NCI-H226 (cell line): ENCODE results near the gene G3BP1.
A peak's percentile ranks its signal among the peaks of the same experiment; 100 is the strongest.
"Not testable (repeated sequence)": the region's sequence is repeated elsewhere in the genome, so short reads cannot be mapped to it uniquely, and the experiment has no call there.

ENCODE experiments used
- DNase-seq: peaks from one replicate; pipeline ENCODE4 v3.0.0-alpha.2; 2015

Gene G3BP1

DNA sequence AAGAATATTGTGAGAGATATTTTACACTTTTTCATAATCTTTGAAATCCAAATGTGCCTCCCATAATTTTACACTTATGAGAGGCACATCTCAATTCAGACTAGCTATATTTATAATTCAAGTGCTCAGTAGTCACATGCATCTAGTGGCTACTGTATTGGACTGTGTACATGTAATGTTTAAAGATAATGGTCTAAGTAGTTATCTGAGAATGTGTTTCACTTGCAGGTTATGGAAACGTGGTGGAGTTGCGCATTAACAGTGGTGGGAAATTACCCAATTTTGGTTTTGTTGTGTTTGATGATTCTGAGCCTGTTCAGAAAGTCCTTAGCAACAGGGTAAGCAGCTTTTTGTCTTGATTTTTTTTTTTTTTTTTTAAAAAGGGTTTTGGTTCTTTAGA is 28.8 kb downstream of the G3BP1 start:
- DNase-seq, result no peak

DNA sequence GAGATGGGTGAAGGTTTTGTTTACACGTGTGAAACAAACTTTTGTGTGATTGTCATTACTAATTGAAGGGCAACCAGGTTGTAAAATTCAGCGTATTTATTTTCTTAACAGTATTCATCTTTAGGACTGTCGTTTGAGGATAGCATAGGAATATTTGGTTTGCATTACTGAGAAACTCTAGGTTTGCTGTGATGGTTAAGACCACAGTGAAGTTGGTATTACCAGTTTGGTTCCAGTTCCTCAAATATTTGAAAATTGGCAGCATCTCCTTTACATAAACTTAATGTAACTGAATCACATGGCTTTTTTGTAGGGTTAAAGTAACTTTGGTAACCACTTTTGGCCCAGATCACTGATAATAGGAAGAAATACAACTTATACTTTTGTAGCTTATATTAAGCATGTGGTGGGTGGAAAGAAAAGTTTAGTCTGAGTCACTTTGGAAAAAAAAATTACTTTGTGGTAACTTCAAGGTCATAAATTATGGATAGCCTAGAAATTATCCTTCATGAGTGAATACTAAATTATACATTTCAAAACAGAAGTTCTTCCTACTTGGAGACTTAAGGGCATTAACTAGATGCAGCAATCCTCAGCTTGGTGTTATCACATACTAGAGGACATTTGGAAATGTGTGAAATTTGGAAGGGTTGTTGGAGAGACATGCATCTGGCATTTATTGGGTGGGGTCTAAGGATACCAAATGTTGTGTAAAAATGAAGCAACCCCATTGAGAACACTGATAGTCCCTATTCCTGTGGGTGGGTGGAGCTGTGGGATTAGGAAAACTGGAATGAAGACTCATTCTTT is 33.9 kb downstream of the G3BP1 start:
- no peak for DNase-seq

DNA sequence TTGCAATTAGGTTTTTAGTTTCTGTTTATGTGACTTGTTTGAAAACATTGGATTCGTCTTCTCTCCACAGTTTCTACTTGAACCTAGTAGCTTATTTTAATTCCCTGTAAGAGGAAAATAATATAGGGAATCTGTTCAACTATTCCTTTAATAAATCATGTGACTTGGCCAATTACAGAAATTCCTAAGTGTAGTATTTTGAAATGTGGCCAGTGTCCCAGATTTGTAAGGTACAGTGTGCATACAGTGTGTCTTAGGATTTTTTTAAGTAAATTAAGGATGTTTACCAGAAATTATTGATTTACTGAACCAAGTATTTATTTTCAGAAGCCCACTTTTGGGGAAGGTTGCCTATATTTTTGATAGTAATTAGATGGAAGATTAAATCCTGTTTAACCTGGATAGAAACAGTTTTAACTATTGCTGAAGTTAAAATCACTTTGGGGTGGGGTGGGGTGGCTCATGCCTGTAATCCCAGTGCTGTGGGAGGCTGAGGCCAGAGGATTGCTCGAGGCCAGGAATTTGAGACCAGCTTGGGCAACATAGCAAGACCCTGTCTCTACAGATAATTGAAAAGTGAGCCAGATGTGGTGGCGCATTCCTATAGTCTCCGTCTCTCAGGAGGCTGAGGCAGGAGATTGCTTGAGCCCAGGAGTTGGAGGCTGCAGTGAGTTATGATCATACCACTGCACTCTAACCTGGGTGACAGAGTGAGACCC is 36.9 kb downstream of the G3BP1 start:
- no peak for DNase-seq

DNA sequence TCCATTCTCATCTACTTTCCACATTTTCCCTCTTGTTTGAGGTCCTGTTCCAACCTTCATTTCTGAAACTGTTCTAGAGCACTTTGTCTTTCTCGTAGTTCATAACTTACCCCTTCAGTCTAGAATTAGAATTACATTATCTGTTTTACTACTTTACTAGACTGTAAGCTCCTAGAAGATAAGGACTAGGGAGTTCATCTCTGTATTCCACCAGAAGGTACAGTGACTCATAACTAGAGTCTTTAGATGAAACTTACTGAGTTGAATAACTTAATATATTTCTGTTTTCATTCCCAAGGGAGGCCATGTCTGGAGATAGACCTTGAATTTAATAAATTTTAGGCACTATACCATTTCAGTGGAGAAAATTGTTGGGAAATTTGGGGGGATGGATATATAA is 38.7 kb downstream of the G3BP1 start:
- peak; percentile 39 for DNase-seq

DNA sequence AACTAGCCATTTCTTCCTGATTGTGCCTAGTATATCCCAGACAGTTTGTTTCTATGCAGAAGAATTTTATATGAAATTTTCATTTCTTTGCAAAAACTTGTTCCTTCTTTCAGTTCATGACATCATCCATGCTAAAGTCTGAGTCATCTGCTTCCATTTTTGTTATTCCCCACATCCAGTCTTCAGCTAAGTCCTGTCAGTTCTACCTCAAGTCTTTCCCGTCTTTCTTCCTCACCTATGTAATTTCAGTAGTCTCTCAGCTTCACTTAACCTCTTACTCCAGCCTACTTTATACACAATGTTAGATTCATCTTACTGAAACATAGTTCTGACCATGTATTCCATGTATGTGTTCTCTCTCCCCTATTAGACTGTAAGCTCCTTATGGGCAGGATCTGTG is 39.1 kb downstream of the G3BP1 start:
- no peak for DNase-seq

DNA sequence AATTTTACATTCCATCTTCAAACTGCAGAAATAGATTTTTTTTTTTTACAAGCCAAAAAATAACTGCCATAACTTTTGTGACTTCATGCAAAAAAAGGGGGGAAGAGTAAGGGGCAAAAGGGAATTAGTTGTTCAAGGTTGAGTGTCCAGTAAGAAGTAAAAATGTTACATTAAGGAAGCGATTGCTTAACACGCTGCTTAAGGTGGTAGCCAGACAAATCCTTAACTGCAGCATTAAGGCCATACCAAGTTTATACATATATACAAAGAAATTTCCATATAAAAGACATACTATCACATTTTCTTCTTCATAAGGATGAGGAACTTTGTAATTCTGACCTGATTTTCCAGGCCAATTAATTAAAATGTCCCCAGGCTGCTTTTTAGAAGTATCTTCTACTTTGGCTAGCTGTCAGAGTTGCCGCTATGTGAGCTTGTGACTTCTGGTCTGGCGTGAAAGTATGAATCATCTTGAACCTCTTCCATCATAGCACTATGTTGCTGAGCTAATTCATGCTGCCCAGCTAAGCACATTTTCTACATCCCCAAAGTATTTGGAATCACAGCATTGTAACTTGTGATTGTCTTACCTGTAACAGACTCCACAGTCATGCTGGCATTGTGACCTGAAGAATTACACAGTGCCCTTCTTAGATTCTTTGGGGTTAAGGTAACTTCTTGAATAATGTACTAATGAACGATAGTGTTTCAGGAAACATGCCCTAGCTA is 40.0 kb downstream of the G3BP1 start:
- peak; percentile 28 for DNase-seq

DNA sequence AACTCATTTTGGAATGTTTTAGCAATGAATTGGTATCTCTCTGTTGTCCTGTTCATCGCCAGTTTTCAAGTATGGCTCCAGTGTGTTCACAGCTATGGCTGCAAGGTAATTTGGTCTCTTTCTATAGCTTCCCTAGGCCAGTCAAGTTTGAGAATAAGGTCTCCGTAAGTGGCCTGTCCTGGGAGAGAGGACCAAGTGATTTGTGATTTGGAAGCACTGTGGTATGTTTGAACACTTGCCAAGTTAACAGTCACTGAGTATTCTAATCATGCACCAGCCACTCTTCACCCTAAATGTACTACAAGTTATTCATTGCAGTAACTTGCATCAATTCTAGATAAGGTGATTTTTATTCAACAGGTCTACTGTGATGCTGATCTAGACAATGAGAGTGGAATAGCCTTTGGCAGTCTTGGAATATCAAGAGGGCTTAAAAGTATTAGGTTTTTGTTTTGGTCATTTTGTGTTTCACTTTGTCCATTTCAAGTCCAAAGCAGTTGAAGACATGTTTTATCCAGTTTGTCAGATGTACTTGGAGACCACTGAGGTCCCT is 41.1 kb downstream of the G3BP1 start:
- DNase-seq, result no peak

DNA sequence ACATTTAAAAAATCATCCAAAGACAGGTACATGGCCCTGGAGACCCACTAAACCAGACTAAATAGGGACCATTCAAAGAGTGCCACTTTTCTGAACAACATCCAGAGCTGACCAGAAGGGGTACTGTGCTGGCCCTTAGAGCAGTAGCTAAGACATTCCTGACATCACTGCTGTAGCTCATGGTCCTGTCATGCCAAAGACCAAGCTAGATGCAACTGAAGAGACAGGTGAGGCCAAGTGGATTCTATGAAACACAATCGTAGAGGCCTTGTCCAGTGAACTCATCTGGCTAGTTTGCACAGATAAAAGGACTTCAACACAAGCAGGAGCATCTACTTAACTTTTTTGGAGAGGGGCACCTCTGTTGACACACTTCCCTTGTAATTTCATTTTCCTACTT is 43.3 kb downstream of the G3BP1 start:
- no peak for DNase-seq

DNA sequence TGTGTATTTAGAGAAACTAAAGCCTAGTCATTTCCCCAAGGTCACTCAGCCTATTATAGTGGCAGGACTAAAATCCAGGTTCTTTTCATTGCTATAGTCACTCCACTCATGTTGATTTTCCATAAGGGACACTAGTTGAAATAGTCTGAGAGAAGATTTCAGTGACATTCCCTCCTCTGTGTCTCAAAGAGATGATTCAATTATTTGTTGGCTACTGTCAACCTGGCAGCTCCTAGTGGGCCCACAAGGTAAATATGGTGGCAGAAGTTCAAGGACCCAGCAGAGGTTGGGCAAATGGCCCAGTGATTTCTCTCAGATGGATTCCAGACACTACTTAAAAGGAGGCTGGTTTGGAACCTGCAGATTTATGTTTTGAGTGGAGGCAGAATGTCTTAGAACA is 48.1 kb downstream of the G3BP1 start:
- DNase-seq, result no peak

DNA sequence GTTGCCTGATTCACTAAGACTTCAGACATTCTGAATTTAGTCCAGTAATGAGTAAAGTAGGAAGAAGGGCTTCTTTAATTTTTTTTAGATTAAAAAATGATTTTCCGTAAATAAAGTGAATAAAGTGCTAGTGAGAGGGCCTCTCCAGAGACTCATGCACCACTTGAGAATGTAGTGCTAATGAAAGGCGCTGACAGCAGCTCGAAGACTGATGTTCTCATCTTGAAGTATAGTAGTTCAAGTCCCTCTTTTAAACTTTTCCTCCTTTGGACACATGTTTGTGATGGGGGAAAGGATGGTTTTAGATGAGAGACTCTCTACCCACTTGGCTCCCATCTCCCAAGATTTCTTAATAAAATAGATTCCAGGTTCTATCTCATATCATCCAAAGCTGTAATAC is 48.5 kb downstream of the G3BP1 start:
- no peak for DNase-seq

DNA sequence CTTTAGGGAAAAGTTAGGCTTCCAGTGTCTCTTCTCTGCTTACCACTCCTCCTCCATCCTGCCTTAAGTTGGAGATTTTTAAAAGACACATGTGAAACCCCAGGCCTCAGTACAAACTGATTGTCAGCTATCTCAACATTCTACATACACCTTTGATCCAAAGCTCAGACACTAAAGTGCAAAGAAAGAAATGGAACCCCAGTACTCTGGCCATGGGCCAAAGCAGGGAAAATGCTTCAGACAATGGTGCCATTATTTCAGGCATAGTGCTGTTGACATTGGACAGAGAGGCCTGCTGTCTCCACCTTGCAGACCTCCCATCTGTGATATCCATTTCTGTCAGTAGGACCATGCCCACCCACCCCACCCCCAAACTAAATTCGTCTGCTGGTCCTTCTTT is 49.1 kb downstream of the G3BP1 start:
- DNase-seq, result no peak

DNA sequence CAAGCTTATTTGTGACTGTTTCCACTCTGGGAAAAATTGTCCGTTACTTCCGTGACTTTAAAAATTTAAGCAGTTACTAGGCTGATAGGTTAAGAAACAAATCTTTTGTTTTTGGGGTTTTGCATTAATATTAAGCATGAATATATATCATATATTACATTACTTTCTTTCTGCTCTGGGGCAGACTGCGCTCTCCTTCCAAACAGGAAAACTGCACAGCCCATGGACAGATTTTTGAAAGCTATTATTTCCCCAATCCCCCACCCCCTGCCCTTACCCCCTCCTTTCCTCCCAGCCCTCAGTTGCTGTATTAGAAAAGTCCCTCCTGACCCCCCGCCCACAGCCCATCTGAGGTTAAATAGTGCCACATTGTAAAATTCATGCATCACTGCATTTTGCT is 50.4 kb downstream of the G3BP1 start:
- no peak for DNase-seq

DNA sequence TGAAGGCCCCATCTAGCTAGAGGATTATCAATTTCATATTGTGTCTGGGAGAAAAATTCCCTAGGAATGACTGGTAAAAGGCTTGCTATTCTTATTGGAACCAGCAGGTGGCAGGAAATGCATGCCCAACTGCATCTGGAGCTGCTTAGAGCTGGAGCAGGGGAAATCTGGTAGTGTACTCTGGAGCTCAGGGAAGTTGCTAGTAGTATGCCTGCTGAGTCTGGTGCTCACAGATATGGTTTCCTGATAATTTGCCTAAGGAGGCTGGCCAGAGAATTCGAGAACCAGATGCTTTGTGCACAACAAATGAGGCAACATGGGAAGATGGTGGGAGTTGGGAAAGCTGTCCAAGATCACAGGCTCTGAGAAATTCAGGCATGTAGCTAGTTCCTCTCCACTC is 53.7 kb downstream of the G3BP1 start:
- peak; percentile 24 for DNase-seq

DNA sequence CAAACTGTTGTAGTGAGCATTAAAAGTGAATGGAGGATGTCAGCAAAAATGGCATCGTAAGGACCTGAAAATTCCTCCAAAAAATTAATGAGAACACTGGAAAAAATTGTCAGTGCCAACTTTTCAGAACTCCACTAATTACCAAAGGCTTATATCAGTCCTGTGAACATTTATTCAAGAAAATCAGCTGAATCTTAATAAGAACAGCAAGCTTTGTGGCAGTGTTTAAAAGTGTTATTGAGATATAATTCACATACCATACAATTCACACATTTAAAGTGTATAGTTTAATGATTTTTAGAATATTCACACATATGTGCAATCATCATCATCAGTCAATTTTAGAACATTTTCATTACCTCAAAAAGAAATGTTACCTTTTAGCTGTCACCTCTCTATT is 57.6 kb downstream of the G3BP1 start:
- no peak for DNase-seq

DNA sequence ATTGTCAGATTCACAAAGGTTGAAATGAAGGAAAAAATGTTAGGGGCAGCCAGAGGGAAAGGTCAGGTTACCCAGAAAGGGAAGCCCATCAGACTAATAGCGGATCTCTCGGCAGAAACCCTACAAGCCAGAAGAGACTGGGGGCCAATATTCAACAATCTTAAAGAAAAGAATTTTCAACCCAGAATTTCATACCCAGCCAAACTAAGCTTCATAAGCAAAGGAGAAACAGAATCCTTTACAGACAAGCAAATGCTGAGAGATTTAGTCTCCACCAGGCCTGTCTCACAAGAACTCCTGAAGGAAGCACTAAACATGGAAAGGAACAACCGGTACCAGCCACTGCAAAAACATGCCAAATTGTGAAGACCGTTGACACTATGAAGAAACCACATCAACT is 61.1 kb downstream of the G3BP1 start:
- not testable (repeated sequence) for DNase-seq

DNA sequence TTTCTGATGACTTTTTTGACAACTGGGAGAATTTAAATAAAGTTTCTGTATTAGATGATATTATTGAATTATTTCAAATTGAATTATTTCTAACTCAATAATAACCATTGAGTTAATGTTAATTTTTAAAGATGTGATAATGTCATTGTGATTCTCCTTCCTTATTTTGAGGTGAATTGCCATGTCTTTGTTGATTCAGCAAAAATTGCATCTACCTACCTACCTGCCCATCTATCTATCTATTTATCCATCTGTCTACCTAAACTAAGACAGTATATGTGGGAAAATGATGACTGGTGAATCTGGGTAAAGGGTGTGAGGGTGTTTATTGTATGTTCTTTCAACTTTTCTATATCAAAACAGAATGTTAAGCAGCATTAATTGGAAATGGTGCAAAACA is 75.0 kb downstream of the G3BP1 start:
- DNase-seq, result no peak

DNA sequence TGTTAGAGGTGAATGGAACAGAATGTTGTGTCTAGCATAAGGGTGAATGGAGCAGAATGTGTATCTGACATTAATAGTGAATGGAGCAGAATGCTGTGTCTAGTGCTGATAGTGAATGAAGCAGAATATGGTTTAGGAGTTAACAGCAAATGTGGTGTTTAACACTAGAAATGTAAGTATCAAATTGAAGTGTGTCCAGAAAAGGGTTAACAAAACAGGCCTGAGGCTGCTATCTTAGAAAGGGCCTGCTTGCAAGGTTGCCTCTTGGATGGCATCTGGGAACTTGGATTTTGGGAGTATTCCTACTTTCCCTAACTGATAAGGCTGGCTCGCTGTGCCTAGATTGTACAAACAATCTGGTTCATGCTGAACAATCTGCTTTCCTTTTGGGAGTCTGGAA is 76.1 kb downstream of the G3BP1 start:
- DNase-seq, result no peak

DNA sequence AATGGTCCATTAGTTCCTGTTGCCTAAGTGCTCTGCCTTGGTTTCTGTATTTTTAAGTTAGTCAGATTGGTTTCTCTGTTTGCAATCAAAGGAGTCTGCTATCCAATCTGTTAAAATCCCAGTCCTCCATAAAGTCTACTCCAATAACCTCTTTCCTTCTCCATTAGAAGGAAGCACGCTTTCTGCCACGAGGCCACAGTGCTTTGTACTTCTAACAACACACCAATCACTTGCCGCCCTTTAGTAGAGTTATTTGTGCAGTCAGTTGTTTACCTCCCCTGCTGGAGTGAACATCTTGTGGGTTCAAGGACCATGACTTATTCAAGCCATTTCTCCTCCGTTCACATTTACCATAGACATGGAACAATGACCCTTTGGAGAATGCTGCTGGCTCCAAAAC is 83.9 kb downstream of the G3BP1 start:
- no peak for DNase-seq

DNA sequence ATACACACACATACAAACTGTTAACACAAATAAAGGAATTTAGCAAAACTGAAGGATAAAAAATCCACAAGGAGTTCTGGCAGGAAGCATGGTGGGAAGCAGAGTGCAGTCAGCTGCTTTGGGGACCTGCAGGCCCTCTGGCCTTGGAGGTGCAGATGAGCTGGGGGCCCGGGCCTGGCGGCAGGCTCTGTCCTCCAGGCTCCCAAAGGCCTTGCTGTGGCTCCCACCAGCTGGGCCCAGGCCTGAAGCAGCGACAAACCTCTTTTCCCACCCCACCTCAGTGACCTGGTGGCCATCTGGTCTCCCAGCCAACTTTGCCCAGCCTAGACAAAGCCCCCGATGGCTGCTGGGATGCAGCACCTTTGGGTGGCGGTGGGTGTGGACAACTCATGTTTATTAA is 85.1 kb downstream of the G3BP1 start:
- no peak for DNase-seq

DNA sequence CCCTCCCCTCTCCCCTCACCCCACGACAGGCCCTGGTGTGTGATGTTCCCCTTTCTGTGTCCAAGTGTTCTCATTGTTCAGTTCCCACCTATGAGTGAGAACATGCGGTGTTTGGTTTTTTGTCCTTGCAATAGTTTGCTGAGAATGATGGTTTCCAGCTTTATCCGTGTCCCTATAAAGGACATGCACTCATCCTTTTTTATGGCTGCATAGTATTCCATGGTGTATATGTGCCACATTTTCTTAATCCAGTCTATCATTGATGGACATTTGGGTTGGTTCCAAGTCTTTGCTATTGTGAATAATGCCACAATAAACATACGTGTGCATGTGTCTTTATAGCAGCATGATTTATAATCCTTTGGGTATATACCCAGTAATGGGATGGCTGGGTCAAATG is 89.1 kb downstream of the G3BP1 start:
- not testable (repeated sequence) for DNase-seq
